Panc1 (cell line): Measurements from ENCODE around the gene DCLK2. TPM values are rescaled to one million over a fixed set of nuclear protein-coding genes. Genes with fewer than 3 reads are reported as not detected.

Source experiments
- ATAC-seq: fragments of 200-7000 bp; cut with Tn5 transposase; 2 replicates; pipeline ENCODE4 v1.9.1; 2020; ENCODE audit warnings: mild to moderate bottlenecking, moderate library complexity
- Bru-seq: library from RNA; stranded (reverse); fragments of 400-500 nt; gene quantifications from one replicate; lab custom pipeline; 2021; lab: Mats Ljungman, UMichigan
- BruChase-seq, 2 experiments: library from RNA; stranded (reverse); fragments of 400-500 nt; gene quantifications; one replicate each; lab custom pipeline; 2021; lab: Mats Ljungman, UMichigan
- BruUV-seq: library from RNA; stranded (reverse); fragments of 400-500 nt; replicated peaks from 2 replicates; lab custom pipeline; 2021; lab: Mats Ljungman, UMichigan
- CTCF ChIA-PET: fragments of 300-600 bp; sonication (Branson Sonifier 250); formaldehyde crosslinking; loops from one replicate; lab custom pipeline; 2022; ENCODE audit warnings: antibody characterized with exemption; lab: Charles Lee
- POLR2A ChIA-PET: fragments of 300-600 bp; sonication (Branson Sonifier 250); formaldehyde crosslinking; loops from one replicate; lab custom pipeline; 2022; ENCODE audit warnings: antibody characterized with exemption; lab: Charles Lee
- DNase-seq: peaks from one replicate; pipeline ENCODE4 v3.0.0-alpha.2; 2010; ENCODE audit warnings: low read depth, low spot score
- H3K27ac ChIP-seq: 2 replicates; pipeline ENCODE4 v1.5.1; 2011; ENCODE audit warnings: mild to moderate bottlenecking, low read length, inconsistent platforms
- H3K27me3 ChIP-seq: fragments of 200-500 bp; sonication (Bioruptor generic); 2 replicates; pipeline ENCODE4 v1.6.0; 2014; ENCODE audit warnings: low read length, inconsistent platforms; ENCODE audit not compliant: control insufficient read depth, insufficient read depth
- H3K36me3 ChIP-seq: fragments of 200-500 bp; sonication (Bioruptor generic); 2 replicates; pipeline ENCODE4 v1.5.1; 2014; ENCODE audit warnings: inconsistent platforms, mild to moderate bottlenecking, low read length, moderate library complexity; ENCODE audit not compliant: control insufficient read depth, insufficient read depth
- H3K4me1 ChIP-seq: 2 replicates; pipeline ENCODE4 v1.5.1; 2011; ENCODE audit warnings: inconsistent platforms, mild to moderate bottlenecking, low read length, moderate library complexity; ENCODE audit not compliant: control insufficient read depth, insufficient read depth
- H3K4me3 ChIP-seq, 2 experiments: 2 replicates each; pipeline ENCODE4 v1.5.1; 2011 to 2012; ENCODE audit warnings: low read depth in 2 of 2, low read length in 2 of 2, mild to moderate bottlenecking in 2 of 2, inconsistent platforms in 1 of 2, moderate library complexity in 1 of 2
- H3K9me3 ChIP-seq: fragments of 200-500 bp; sonication (Bioruptor generic); 2 replicates; pipeline ENCODE4 v1.5.1; 2014; ENCODE audit warnings: low read depth, mild to moderate bottlenecking, inconsistent platforms, low read length, moderate library complexity; ENCODE audit not compliant: control insufficient read depth, insufficient read depth
- POLR2AphosphoS5 ChIP-seq: IDR thresholded peaks from 2 replicates; pipeline ENCODE4 v1.6.1; 2012; ENCODE audit warnings: mild to moderate bottlenecking, low read depth, low read length, moderate library complexity
- SIN3A ChIP-seq: IDR thresholded peaks from 2 replicates; pipeline ENCODE4 v1.6.1; 2012; ENCODE audit warnings: low read depth, mild to moderate bottlenecking, low read length, moderate library complexity, borderline replicate concordance; ENCODE audit not compliant: insufficient read depth
- TCF7L2 ChIP-seq: IDR thresholded peaks from 2 replicates; pipeline ENCODE4 v1.6.1; 2011; ENCODE audit warnings: mild to moderate bottlenecking, low read depth, low read length, inconsistent platforms
- in situ Hi-C: cut with HindIII; loops from 2 replicates; pipeline ENCODE4 v1.10.0; 2016; ENCODE audit warnings: low sequenced_read_pairs, low pct_unique_long_range_greater_than_20kb
- intact Hi-C: fragments of 100-400 bp; cut with micrococcal nuclease; formaldehyde crosslinking; loops from one replicate; pipeline ENCODE4 v1.10.0; 2022; ENCODE audit not compliant: unreplicated experiment
- long read RNA-seq: library from polyadenylated mRNA; unstranded; transcript quantifications from one replicate; pipeline ENCODE4 v2.0.0, GENCODE V29; 2021; ENCODE audit not compliant: unreplicated experiment
- polyA plus RNA-seq: library from polyadenylated mRNA; unstranded; fragments of >200 nt; gene quantifications from one replicate; pipeline ENCODE4 v1.2.1, GENCODE V29; 2012; ENCODE audit warnings: missing spikeins; ENCODE audit not compliant: insufficient read length
- total RNA-seq: library from RNA; stranded (reverse); gene quantifications from one replicate; pipeline ENCODE4 v1.2.1, GENCODE V29; 2021; ENCODE audit not compliant: unreplicated experiment
- TF ChIP-seq, protein P1 (sequence below): fragments of 450-650 bp; IDR thresholded peaks from 2 replicates; pipeline ENCODE4 v1.5.1; 2017; ENCODE audit warnings: mild to moderate bottlenecking
- TF ChIP-seq, protein P2 (sequence below), 2 experiments: IDR thresholded peaks; 2 replicates each; pipeline ENCODE4 v1.6.1; 2011 to 2012; ENCODE audit warnings: low read depth in 2 of 2, control low read depth in 1 of 2, low read length in 1 of 2, mild to moderate bottlenecking in 1 of 2, moderate library complexity in 1 of 2; ENCODE audit not compliant: insufficient read depth in 1 of 2

DCLK2 gene
- total RNA-seq (9.5 TPM), Bru-seq, nascent RNA (percentile 80 among the genes with signal in this experiment), BruChase-seq, experiment 1, labeled RNA remaining after a 2-hour chase (percentile 63 among the genes with signal in this experiment), BruChase-seq, experiment 2, labeled RNA remaining after a 6-hour chase (percentile 66 among the genes with signal in this experiment)
- 6.0 TPM for polyA plus RNA-seq
- long read RNA-seq, full-length matches to known transcripts: 2 of 13 reads
- long read RNA-seq, partial matches to known transcripts: 2 of 13 reads
- long read RNA-seq, other reads (novel, unspliced or antisense): 9 of 13 reads

DNA sequence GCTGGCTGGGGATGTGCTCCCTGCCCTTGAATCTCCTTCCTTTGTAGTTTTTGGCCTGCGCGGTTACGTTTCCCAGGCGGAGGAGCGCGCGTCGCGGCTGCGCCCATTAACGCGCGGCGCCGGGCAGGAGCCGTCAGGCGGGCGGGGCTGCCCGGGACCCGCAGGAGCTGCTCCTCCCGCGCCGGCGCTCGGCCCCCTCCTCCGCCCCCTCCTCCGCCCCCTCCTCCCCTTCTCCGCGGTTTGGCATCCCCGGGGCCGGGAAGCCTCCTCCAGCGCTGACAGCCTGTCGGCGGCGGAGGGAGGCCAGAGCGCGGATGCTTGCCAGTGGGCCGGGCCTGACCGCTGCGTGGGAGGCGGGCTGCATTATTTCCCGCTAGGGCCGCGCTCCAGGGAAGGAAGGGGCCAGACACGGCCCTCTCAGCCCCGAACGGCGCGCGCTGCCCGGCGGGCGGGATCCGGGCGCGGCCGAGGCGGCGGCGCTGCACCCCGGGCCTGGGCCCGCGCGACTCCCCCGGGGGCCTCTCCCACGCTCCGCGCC lies at the start of gene DCLK2:
TSS of gene DCLK2 (plus strand) at position 405 of the 538 bp plus-strand sequence. CDS start 583 bp downstream, outside the sequence.
- Histone ChIP-seq H3K27me3 (no peaks in the 10 kb centered on the region), H3K9me3 (no peaks in the 10 kb centered on the region), H3K4me3 (peak within 1 kb of the TSS; percentile 74 to 78), H3K4me1 (peaks cover 24% of the 10 kb centered on the region), H3K36me3 (no peaks in the 10 kb centered on the region), H3K27ac (peak within 1 kb of the TSS; percentile 77)
- BruUV-seq: no TSS peak
- in situ Hi-C loops: no loop called here
- DNase-seq: no peak
- TF ChIP-seq, protein P1, sequence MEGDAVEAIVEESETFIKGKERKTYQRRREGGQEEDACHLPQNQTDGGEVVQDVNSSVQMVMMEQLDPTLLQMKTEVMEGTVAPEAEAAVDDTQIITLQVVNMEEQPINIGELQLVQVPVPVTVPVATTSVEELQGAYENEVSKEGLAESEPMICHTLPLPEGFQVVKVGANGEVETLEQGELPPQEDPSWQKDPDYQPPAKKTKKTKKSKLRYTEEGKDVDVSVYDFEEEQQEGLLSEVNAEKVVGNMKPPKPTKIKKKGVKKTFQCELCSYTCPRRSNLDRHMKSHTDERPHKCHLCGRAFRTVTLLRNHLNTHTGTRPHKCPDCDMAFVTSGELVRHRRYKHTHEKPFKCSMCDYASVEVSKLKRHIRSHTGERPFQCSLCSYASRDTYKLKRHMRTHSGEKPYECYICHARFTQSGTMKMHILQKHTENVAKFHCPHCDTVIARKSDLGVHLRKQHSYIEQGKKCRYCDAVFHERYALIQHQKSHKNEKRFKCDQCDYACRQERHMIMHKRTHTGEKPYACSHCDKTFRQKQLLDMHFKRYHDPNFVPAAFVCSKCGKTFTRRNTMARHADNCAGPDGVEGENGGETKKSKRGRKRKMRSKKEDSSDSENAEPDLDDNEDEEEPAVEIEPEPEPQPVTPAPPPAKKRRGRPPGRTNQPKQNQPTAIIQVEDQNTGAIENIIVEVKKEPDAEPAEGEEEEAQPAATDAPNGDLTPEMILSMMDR: no peak
- 0 out of 2 replicates have a peak, but pooled peaks have one; percentile 36 for TF ChIP-seq SIN3A
- TF ChIP-seq POLR2AphosphoS5: peak; percentile 27; the same call in 1 of the 2 replicates
- TF ChIP-seq TCF7L2: peak; percentile 18; the same call in 1 of the 2 replicates
- TF ChIP-seq, protein P2, sequence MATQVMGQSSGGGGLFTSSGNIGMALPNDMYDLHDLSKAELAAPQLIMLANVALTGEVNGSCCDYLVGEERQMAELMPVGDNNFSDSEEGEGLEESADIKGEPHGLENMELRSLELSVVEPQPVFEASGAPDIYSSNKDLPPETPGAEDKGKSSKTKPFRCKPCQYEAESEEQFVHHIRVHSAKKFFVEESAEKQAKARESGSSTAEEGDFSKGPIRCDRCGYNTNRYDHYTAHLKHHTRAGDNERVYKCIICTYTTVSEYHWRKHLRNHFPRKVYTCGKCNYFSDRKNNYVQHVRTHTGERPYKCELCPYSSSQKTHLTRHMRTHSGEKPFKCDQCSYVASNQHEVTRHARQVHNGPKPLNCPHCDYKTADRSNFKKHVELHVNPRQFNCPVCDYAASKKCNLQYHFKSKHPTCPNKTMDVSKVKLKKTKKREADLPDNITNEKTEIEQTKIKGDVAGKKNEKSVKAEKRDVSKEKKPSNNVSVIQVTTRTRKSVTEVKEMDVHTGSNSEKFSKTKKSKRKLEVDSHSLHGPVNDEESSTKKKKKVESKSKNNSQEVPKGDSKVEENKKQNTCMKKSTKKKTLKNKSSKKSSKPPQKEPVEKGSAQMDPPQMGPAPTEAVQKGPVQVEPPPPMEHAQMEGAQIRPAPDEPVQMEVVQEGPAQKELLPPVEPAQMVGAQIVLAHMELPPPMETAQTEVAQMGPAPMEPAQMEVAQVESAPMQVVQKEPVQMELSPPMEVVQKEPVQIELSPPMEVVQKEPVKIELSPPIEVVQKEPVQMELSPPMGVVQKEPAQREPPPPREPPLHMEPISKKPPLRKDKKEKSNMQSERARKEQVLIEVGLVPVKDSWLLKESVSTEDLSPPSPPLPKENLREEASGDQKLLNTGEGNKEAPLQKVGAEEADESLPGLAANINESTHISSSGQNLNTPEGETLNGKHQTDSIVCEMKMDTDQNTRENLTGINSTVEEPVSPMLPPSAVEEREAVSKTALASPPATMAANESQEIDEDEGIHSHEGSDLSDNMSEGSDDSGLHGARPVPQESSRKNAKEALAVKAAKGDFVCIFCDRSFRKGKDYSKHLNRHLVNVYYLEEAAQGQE (IDR thresholded peaks at IDR 0.05; ENCODE audit: insufficient read depth in 1 of 2, low read depth in 2 of 2, low read length in 1 of 2): no peak
- peak; percentile 83 for ATAC-seq
- ChIA-PET CTCF (interaction anchor here (0.7 kb wide), 1 partner anchor 1079 kb away, joined by 3 read pairs; no protein-coding TSS in a partner anchor), POLR2A (no interaction called here)
- intact Hi-C loops: loop anchor here (2.0 kb wide), 1 partner anchor 67 kb away; no protein-coding TSS in a partner anchor

DNA sequence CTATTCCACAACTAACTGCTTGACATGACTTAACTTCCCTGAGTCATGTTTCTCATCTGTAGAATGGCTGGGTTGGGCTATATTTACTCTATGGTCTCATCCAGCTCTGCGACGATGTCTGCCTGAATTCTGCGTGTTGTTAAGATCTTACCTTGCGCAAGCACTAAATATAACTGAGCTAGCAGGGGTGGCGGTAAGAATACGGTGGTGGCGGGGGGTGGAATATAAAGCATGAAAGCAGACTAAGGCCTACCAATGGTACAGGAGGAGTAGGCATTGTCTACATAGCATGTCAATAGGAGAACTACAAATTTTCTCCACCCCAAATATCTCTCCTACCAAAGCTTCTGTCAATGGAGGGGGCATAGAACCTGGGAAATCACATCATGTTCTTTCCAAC lies 45.7 kb upstream of the DCLK2 start:
- DNase-seq (no peak), ATAC-seq (no peak)
- CTCF ChIA-PET: no interaction called here
- no peaks in the 10 kb centered on the region for H3K36me3 ChIP-seq
- POLR2A ChIA-PET: no interaction called here
- intact Hi-C loops (no loop called here), in situ Hi-C loops (no loop called here)
- no peaks in the 10 kb centered on the region for H3K4me1 ChIP-seq
- no peak overlapping the region for H3K27ac ChIP-seq
- no peak overlapping the region for H3K4me3 ChIP-seq
- no TSS peak for BruUV-seq
- TF ChIP-seq SIN3A (no peak), POLR2AphosphoS5 (no peak), TCF7L2 (no peak)
- TF ChIP-seq, protein P2 (IDR thresholded peaks at IDR 0.05; ENCODE audit: insufficient read depth in 1 of 2, low read depth in 2 of 2, low read length in 1 of 2): no peak
- TF ChIP-seq, protein P1: no peak
- no peaks in the 10 kb centered on the region for H3K9me3 ChIP-seq
- no peaks in the 10 kb centered on the region for H3K27me3 ChIP-seq
